OCI-LY3 (cell line): ENCODE results near the gene NAPB.

Experiments used
- H2AFZ ChIP-seq: fragments of 200-600, 300-600 bp; shearing (Covaris generic); 2 replicates; pipeline ENCODE4 v1.6.0; 2014; ENCODE audit warnings: antibody characterized with exemption, low read depth, low read length
- H3K27ac ChIP-seq: fragments of 200-600, 300-600 bp; sonication (generic); 2 replicates; pipeline ENCODE4 v1.5.1; 2014; ENCODE audit warnings: mild to moderate bottlenecking, low read length, moderate library complexity, mixed read lengths
- H3K27me3 ChIP-seq: fragments of 200-600, 300-600 bp; sonication (generic); 2 replicates; pipeline ENCODE4 v1.6.1; 2014; ENCODE audit warnings: low read depth, low read length, mixed read lengths
- H3K36me3 ChIP-seq: fragments of 200-600, 300-600 bp; sonication (generic); replicated peaks from 2 replicates; pipeline ENCODE3; 2014; ENCODE audit warnings: low read depth, low read length, mixed read lengths
- H3K4me1 ChIP-seq: fragments of 300-600, 200-600 bp; sonication (generic); 2 replicates; pipeline ENCODE4 v1.6.1; 2014; ENCODE audit warnings: low read length, mixed read lengths
- H3K4me2 ChIP-seq: fragments of 200-600, 300-600 bp; sonication (generic); 2 replicates; pipeline ENCODE4 v1.6.1; 2014; ENCODE audit warnings: low read length, mixed read lengths
- H3K4me3 ChIP-seq: fragments of 300-600, 200-600 bp; sonication (generic); 2 replicates; pipeline ENCODE4 v1.5.1; 2014; ENCODE audit warnings: antibody characterized with exemption, mild to moderate bottlenecking, low read length, moderate library complexity
- H3K79me2 ChIP-seq: fragments of 300-600, 200-600 bp; shearing (Covaris generic); 2 replicates; pipeline ENCODE4 v1.6.1; 2014; ENCODE audit warnings: mild to moderate bottlenecking, low read length, mixed read lengths
- H3K9ac ChIP-seq: fragments of 300-600, 200-600 bp; shearing (Covaris generic); 2 replicates; pipeline ENCODE4 v1.6.0; 2014; ENCODE audit warnings: mild to moderate bottlenecking, low read length, moderate library complexity
- H3K9me3 ChIP-seq: fragments of 200-600, 300-600 bp; shearing (Covaris generic); 2 replicates; pipeline ENCODE4 v1.6.1; 2014; ENCODE audit warnings: low read length, mixed read lengths; ENCODE audit not compliant: insufficient read depth
- H4K20me1 ChIP-seq: fragments of 200-600, 300-600 bp; sonication (generic); 2 replicates; pipeline ENCODE4 v1.6.1; 2016; ENCODE audit warnings: low read length, mixed read lengths; ENCODE audit not compliant: insufficient read depth
- EZH2phosphoT487 ChIP-seq: fragments of 200-600 bp; shearing (Covaris generic); IDR thresholded peaks from 2 replicates; pipeline ENCODE4 v1.6.1; 2018; ENCODE audit warnings: antibody characterized with exemption, mixed run types, low read depth
- TF ChIP-seq, protein P1 (sequence below): fragments of 200-600, 300-600 bp; sonication (generic); IDR thresholded peaks from 2 replicates; pipeline ENCODE4 v1.5.1; 2014; ENCODE audit warnings: antibody characterized with exemption, low read length, low read depth

NAPB gene

DNA sequence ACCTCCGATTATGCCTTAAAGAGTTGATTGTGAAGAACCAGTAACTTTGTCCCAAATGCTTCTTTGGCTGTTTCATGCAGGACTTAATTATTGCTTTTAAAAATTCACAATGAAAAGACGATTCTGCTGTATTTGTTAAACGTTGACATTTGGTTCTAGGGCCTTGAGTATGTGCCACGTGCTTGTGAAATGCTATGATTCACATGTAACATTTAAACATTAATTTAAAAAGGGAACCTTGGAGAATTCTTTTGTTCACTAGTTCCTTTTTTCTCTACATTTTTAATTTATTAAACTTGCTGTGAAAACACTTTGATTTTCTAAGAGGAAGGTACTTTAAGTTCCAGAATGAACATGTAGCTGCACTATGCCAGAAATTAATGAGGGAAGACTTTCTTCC lies 49.8 kb downstream of the NAPB start:
- Histone ChIP-seq H3K36me3 (peaks cover 94% of the 10 kb centered on the region), H4K20me1 (peaks cover 21% of the 10 kb centered on the region), H3K9me3 (no peaks in the 10 kb centered on the region), H2AFZ (no peak overlapping the region), H3K79me2 (peaks cover 30% of the 10 kb centered on the region), H3K9ac (no peak overlapping the region), H3K4me1 (peaks cover 23% of the 10 kb centered on the region), H3K4me3 (no peak overlapping the region), H3K4me2 (no peak overlapping the region), H3K27ac (peak overlapping the region; percentile 31), H3K27me3 (no peaks in the 10 kb centered on the region)
- TF ChIP-seq EZH2phosphoT487, result no peak

DNA sequence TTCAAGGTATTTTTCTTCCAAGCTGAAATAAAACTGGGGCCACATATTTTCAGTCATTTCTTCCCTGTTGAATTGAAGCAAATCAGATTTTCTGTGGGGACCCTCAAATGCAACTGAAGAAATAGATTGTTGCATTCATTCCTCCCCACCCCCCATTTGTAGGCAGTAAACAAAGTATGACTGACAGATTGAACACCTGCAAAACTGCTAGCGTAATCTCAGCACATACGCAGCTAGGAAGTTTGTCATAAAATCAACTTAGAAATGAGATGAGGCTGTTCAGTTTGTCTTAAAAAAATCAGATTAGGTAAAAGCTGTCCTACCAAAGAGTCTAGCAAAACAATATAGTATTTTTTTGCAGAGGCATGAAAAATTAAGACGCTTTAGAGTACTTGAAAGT lies 50.4 kb downstream of the NAPB start:
- peak overlapping the region; percentile 31; the same call in 1 of the 2 replicates for H3K27ac ChIP-seq
- no peak overlapping the region for H3K4me2 ChIP-seq
- TF ChIP-seq, protein P1, sequence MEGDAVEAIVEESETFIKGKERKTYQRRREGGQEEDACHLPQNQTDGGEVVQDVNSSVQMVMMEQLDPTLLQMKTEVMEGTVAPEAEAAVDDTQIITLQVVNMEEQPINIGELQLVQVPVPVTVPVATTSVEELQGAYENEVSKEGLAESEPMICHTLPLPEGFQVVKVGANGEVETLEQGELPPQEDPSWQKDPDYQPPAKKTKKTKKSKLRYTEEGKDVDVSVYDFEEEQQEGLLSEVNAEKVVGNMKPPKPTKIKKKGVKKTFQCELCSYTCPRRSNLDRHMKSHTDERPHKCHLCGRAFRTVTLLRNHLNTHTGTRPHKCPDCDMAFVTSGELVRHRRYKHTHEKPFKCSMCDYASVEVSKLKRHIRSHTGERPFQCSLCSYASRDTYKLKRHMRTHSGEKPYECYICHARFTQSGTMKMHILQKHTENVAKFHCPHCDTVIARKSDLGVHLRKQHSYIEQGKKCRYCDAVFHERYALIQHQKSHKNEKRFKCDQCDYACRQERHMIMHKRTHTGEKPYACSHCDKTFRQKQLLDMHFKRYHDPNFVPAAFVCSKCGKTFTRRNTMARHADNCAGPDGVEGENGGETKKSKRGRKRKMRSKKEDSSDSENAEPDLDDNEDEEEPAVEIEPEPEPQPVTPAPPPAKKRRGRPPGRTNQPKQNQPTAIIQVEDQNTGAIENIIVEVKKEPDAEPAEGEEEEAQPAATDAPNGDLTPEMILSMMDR, result no peak
- TF ChIP-seq EZH2phosphoT487, result no peak
- no peak overlapping the region for H2AFZ ChIP-seq
- H3K4me1 ChIP-seq, result peaks cover 29% of the 10 kb centered on the region
- peaks cover 37% of the 10 kb centered on the region for H3K79me2 ChIP-seq
- peaks cover 25% of the 10 kb centered on the region for H4K20me1 ChIP-seq
- peaks cover 91% of the 10 kb centered on the region for H3K36me3 ChIP-seq
- H3K9me3 ChIP-seq, result no peaks in the 10 kb centered on the region
- no peak overlapping the region for H3K9ac ChIP-seq
- H3K4me3 ChIP-seq, result no peak overlapping the region
- no peaks in the 10 kb centered on the region for H3K27me3 ChIP-seq

DNA sequence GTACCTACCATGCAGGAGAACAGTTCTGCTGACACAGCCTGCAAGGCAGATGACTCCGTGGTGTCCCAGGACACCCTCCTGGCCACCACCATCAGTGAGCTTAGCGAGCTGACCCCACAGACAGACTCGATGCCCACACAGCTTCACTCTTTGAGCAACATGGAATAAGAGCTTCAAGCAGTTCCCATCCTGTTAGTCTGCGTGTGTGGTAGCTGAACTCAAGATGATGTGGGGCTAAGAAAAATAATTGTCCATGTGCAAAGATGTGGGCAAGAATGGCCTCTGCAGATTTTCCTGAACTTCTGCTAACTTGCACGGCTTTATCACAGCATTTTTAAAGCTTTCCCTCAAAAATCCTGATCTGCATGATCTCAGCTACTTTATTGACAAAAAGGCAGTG lies 51.0 kb downstream of the NAPB start:
- TF ChIP-seq, protein P1, result no peak
- TF ChIP-seq EZH2phosphoT487, result no peak
- Histone ChIP-seq H3K79me2 (peaks cover 43% of the 10 kb centered on the region), H4K20me1 (peaks cover 27% of the 10 kb centered on the region), H3K27me3 (no peaks in the 10 kb centered on the region), H3K27ac (no peak overlapping the region), H3K9me3 (no peaks in the 10 kb centered on the region), H3K4me2 (no peak overlapping the region), H2AFZ (no peak overlapping the region), H3K4me3 (no peak overlapping the region), H3K36me3 (peaks cover 91% of the 10 kb centered on the region), H3K9ac (no peak overlapping the region), H3K4me1 (peaks cover 35% of the 10 kb centered on the region)

DNA sequence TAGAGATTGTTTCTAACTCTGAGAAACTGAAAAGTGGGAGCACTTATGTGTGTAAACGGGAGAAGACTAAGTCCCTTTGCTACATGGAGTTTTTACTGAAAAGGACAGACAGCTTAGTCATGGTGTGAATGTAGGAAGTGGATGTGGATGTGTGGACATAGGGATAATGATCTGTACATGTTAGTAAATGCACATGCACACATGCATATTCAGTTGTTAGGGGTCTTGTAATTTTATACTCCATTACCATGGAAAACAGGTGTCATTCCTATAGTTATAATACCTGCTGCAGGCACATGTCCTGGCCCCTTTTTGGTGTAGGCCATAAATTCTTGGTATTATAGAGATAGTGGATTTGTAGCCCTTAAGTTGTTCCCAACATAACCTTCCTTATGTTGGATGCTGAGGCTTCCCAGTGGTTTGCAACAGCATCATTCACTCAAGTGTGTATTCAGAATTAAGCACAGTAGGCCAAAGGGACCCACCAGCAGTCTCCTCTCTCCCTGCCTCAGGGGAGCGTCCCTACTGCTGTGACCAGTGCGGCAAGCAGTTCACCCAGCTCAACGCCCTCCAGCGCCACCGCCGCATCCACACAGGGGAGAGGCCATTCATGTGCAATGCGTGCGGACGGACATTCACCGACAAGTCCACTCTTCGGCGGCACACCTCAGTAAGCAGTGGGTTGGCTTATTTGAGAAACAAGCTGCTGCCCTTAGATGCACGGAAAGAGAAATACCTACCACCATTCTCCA lies 52.0 kb downstream of the NAPB start:
- Histone ChIP-seq H3K9ac (no peak overlapping the region), H3K27me3 (no peaks in the 10 kb centered on the region), H2AFZ (no peak overlapping the region), H3K79me2 (peaks cover 53% of the 10 kb centered on the region), H3K4me1 (peaks cover 35% of the 10 kb centered on the region), H3K9me3 (no peaks in the 10 kb centered on the region), H3K4me3 (no peak overlapping the region), H3K36me3 (peaks cover 91% of the 10 kb centered on the region), H4K20me1 (peaks cover 31% of the 10 kb centered on the region), H3K27ac (no peak overlapping the region), H3K4me2 (no peak overlapping the region)
- no peak for TF ChIP-seq EZH2phosphoT487
- TF ChIP-seq, protein P1, result no peak
